Activated T-helper 1 cell treated with anti-CD3 and anti-CD28 coated beads, Interleukin-2, amount 50 U/mL, for 16 hours (primary cell): Measurements from ENCODE around the gene NRG3.
"Not testable (repeated sequence)": the region's sequence is repeated elsewhere in the genome, so short reads cannot be mapped to it uniquely, and the experiment has no call there.

Experiments used
- DNase-seq, 2 donors: peaks; one replicate each; pipeline ENCODE4 v3.0.0-alpha.2; 2020; ENCODE audit warnings: low read depth in 1 of 2, low spot score in 1 of 2

Gene NRG3

GRCh38 chr10:82653244-82654155 is 778.5 kb downstream of the NRG3 start:
- DNase-seq = no peak

DNA sequence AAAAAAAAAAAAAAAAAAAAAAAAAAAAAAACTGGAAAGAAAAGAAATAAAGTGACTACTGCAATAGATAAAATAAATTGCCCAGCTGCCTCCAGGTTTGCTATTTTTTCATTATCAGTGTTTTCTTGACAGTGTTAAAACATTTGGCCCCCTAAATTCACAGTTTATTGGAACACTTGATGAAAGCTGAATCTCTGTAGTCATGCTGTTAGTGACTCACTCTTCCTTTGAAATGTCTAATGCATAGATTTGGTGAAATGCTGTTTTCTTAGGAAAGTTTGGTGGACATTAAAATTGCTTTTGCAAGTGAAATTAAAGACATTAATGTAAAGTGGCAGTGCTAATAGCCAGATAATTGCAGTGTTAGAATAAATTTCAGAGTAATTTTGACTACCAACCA is 785.2 kb downstream of the NRG3 start:
- no peak for DNase-seq

- no peak for DNase-seq
Observed at GRCh38 chr10:82660986-82661385, 786.0 kb downstream of the NRG3 start.

DNA sequence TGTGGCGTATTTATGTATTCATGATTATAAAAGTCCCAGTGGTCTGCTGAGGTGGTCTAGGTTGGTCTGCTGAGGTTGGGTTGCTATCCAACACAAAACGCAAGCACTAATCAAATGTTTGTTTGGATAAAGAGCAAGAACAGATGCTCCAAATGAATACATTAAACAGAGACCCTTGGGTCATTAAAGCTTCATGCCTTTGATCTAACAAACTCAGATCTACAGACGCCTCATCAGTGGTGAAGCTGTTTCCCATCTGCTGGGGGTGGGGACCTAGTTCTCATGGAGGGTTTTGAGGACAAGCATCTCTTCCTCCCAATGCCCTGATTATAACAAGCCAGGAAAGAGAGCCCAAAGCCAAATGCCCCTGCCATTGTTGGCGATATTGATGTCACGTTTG is 786.7 kb downstream of the NRG3 start:
- DNase-seq = no peak

DNA sequence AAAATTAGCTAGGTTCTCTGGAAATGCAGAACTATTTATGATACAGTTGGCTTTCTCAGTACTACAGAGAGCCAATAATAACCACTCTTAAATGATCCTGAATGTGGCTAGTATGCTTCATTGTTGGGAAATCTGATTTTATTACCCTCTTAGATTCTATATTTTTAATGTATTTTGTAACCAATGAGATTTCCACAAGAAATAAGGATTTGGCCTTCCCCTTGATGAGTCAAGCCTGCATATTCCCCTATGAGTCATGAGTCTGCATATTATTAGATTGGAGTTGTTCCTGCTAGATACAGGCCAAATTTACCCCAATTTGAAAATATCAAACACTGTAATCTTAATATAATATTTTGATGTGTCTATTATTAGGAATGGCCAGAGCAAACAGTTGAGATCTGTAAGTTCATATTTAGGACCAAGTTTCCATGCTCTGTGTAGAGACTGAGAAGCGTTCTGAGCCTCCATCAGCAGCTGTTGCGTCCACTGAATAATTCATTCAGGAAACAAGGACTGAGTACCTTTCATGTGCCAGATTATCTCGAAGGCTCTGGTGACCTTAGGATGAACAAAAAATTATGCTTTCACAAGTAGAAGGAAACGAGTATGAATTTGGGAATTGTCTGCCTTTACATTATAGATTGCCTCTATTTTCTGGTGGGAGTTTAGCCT is 793.4 kb downstream of the NRG3 start:
- DNase-seq = no peak

- no peak for DNase-seq
Observed at GRCh38 chr10:82674036-82674435, 799.0 kb downstream of the NRG3 start.

- DNase-seq = not testable (repeated sequence)
Observed at GRCh38 chr10:82677932-82678331, 802.9 kb downstream of the NRG3 start.

- DNase-seq = not testable (repeated sequence)
Observed at GRCh38 chr10:82678451-82678850, 803.5 kb downstream of the NRG3 start.

DNA sequence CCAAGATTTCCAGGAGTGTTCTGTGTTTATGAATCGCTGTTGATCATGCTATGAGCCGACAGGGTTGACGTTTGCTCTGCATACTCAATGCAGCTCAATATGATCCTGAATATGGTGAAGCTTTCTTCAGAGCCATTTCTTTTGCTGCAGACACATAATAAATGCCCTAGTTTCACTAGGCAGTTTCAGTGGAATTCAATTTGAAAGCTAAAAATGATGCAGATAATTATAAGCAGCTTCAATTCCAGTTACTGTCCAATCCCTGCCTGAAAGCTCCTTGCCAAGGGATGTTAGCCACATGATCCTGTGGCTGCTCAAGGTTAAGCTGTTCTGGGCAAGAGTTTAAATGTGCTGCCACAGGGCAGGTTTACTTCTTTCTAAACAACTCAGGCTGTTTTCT is 805.6 kb downstream of the NRG3 start:
- no peak for DNase-seq

DNA sequence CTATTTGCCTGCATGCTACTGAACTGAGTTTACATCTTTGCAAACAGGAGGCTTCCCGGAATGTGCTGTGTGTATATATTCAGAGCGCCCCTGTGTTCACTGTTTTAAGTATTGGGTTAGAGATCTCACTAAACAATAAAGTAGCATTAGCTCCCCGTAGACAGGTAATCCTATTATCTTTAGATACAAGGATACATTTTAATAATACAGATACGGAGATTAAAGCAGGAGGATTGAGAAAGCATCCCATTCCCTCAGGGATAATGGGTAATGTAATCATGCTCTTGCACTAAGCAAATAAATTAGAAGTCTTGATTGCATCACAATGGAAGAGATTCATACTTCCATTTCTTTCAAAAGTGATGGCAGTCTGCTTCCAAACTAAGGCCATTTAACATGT is 809.0 kb downstream of the NRG3 start:
- no peak for DNase-seq

GRCh38 chr10:82685087-82685486 is 810.1 kb downstream of the NRG3 start:
- DNase-seq = no peak

DNA sequence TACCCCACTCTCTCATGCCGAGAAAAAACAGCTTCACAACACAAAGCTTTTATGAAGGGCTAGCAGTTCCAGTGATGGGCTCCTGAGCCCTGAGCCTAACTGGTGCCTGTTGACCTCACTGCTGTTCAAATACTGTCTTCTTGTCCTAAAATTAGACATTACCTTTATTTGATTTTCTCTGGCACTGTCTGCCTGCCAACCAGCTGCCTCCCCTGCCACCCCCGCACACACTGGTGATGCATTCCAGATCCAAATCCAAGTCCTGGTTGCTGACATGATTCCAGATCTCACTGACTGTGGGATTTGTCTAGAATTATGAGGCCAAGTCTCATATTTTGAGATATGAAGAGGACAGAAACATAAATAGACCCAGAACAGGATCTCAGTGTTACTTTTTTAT is 816.2 kb downstream of the NRG3 start:
- DNase-seq = no peak

GRCh38 chr10:82692458-82692857 is 817.5 kb downstream of the NRG3 start:
- no peak for DNase-seq

- no peak for DNase-seq
Observed at GRCh38 chr10:82721831-82722230, 846.8 kb downstream of the NRG3 start.

GRCh38 chr10:82722273-82722672 is 847.3 kb downstream of the NRG3 start:
- no peak for DNase-seq

DNA sequence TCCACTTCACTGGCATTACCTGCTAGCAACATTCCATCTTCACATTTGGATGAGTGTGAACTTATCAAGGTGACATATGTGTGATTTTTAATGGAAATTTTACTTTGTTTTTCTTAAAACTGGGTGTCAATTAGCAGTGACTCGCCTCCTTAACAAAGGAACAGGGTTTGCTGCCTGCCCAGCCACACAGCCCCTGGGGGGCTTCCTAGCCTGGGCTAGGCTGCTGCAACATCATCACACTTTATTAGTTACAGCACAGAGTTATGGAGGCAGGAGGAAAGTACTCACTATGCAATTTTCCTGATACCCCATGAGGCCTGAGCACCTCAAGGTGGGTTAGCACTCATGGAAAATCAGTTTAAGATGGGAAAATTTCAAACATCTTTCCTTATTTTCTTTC is 861.3 kb downstream of the NRG3 start:
- no peak for DNase-seq

- DNase-seq = no peak
Observed at GRCh38 chr10:82737549-82737948, 862.6 kb downstream of the NRG3 start.

DNA sequence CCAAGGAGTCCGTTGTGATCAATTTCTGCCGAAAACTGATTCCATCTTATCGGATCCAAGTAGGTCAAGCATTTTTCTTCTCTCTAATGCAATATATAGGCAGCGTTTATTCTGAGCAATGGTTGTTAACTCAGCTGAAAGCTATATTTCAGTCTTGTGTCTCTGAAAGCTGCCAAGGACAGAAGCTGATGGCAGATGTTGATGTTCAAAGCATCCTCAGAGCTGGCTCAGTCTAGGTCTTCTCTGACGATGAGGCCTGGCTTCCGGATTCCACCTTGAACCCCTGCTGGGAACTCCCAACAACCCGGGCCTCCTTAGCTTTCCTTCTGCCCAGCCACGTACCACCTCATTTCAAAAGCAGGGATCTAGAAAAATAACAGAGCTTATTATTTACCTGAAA is 863.6 kb downstream of the NRG3 start:
- DNase-seq = no peak

DNA sequence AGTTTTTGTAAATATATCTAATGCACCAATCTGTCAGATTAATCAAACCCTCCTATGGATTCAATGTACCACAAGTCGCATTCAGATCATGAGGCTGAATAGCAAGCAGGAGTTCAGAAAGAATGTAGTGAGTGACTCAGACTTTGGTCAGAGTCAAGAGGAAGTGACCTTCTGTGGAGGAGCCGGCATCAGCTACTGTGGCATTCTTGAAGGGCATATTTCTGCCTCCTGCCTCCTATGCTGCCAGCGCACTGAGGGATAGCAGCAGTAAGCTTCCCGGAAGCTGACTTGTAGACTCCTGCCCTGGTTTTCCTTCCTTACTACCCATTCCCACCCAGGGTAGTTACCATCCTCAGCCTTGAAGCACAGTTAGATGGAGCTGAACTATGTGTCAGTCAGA is 867.5 kb downstream of the NRG3 start:
- DNase-seq = no peak

DNA sequence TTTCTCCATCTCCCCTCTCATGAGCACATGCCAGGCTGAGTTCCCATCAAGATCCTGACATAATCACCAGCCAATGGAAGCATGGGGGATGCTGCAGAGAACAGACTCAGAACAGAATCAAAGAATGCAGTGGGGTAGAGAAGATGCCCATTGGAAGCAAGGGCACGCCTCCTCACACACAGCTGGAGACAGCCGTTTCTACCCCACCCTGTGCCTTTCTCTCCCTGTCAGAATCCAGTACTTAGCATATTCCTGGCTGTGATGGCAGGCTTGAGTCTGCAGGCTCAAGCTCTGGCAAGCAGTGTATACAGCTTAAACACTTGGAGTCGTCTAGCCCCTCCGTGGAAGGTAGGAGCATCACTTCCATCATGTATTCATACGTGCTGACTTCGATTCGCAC is 867.9 kb downstream of the NRG3 start:
- DNase-seq = no peak

GRCh38 chr10:82750538-82750937 is 875.5 kb downstream of the NRG3 start:
- no peak for DNase-seq

DNA sequence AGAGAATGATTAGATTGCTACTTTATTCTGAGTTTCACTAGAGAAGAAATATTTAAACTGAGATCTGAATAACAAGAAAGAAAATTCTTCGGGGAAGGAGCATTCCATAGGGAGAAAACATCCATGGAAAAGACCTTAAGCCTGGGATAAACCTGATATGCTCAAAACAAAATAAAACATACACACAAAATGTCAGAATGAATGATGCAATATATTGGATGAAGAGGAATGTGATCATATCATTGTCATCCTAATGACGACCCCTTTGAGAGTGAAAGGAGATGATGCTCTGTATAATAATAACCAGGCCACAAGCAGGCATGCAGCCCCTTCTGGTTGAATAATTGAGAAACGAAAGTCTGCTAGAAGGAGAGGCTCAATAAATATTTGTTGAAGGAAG is 882.4 kb downstream of the NRG3 start:
- DNase-seq = no peak

- no peak for DNase-seq
Observed at GRCh38 chr10:82757901-82758300, 882.9 kb downstream of the NRG3 start.
